OCI-LY3 (cell line): ENCODE data around the gene FRMD8.

ENCODE experiments used
- H2AFZ ChIP-seq: fragments of 200-600, 300-600 bp; shearing (Covaris generic); 2 replicates; pipeline ENCODE4 v1.6.0; 2014; ENCODE audit warnings: antibody characterized with exemption, low read depth, low read length
- H3K27ac ChIP-seq: fragments of 200-600, 300-600 bp; sonication (generic); 2 replicates; pipeline ENCODE4 v1.5.1; 2014; ENCODE audit warnings: mild to moderate bottlenecking, low read length, moderate library complexity, mixed read lengths
- H3K27me3 ChIP-seq: fragments of 200-600, 300-600 bp; sonication (generic); 2 replicates; pipeline ENCODE4 v1.6.1; 2014; ENCODE audit warnings: low read depth, low read length, mixed read lengths
- H3K36me3 ChIP-seq: fragments of 200-600, 300-600 bp; sonication (generic); replicated peaks from 2 replicates; pipeline ENCODE3; 2014; ENCODE audit warnings: low read depth, low read length, mixed read lengths
- H3K4me1 ChIP-seq: fragments of 300-600, 200-600 bp; sonication (generic); 2 replicates; pipeline ENCODE4 v1.6.1; 2014; ENCODE audit warnings: low read length, mixed read lengths
- H3K4me2 ChIP-seq: fragments of 200-600, 300-600 bp; sonication (generic); 2 replicates; pipeline ENCODE4 v1.6.1; 2014; ENCODE audit warnings: low read length, mixed read lengths
- H3K4me3 ChIP-seq: fragments of 300-600, 200-600 bp; sonication (generic); 2 replicates; pipeline ENCODE4 v1.5.1; 2014; ENCODE audit warnings: antibody characterized with exemption, mild to moderate bottlenecking, low read length, moderate library complexity
- H3K79me2 ChIP-seq: fragments of 300-600, 200-600 bp; shearing (Covaris generic); 2 replicates; pipeline ENCODE4 v1.6.1; 2014; ENCODE audit warnings: mild to moderate bottlenecking, low read length, mixed read lengths
- H3K9ac ChIP-seq: fragments of 300-600, 200-600 bp; shearing (Covaris generic); 2 replicates; pipeline ENCODE4 v1.6.0; 2014; ENCODE audit warnings: mild to moderate bottlenecking, low read length, moderate library complexity
- H3K9me3 ChIP-seq: fragments of 200-600, 300-600 bp; shearing (Covaris generic); 2 replicates; pipeline ENCODE4 v1.6.1; 2014; ENCODE audit warnings: low read length, mixed read lengths; ENCODE audit not compliant: insufficient read depth
- H4K20me1 ChIP-seq: fragments of 200-600, 300-600 bp; sonication (generic); 2 replicates; pipeline ENCODE4 v1.6.1; 2016; ENCODE audit warnings: low read length, mixed read lengths; ENCODE audit not compliant: insufficient read depth
- EZH2phosphoT487 ChIP-seq: fragments of 200-600 bp; shearing (Covaris generic); IDR thresholded peaks from 2 replicates; pipeline ENCODE4 v1.6.1; 2018; ENCODE audit warnings: antibody characterized with exemption, mixed run types, low read depth
- TF ChIP-seq, protein P1 (sequence below): fragments of 200-600, 300-600 bp; sonication (generic); IDR thresholded peaks from 2 replicates; pipeline ENCODE4 v1.5.1; 2014; ENCODE audit warnings: antibody characterized with exemption, low read length, low read depth

The FRMD8 gene

GRCh38 chr11:65436412-65437032 is 50.1 kb downstream of the FRMD8 start:
- H3K4me3 ChIP-seq, result no peak overlapping the region
- H3K4me1 ChIP-seq, result peaks cover 35% of the 10 kb centered on the region
- peaks cover 52% of the 10 kb centered on the region for H3K79me2 ChIP-seq
- H3K27ac ChIP-seq, result no peak overlapping the region
- peaks cover 77% of the 10 kb centered on the region for H3K36me3 ChIP-seq
- H3K4me2 ChIP-seq, result no peak overlapping the region
- TF ChIP-seq, protein P1, sequence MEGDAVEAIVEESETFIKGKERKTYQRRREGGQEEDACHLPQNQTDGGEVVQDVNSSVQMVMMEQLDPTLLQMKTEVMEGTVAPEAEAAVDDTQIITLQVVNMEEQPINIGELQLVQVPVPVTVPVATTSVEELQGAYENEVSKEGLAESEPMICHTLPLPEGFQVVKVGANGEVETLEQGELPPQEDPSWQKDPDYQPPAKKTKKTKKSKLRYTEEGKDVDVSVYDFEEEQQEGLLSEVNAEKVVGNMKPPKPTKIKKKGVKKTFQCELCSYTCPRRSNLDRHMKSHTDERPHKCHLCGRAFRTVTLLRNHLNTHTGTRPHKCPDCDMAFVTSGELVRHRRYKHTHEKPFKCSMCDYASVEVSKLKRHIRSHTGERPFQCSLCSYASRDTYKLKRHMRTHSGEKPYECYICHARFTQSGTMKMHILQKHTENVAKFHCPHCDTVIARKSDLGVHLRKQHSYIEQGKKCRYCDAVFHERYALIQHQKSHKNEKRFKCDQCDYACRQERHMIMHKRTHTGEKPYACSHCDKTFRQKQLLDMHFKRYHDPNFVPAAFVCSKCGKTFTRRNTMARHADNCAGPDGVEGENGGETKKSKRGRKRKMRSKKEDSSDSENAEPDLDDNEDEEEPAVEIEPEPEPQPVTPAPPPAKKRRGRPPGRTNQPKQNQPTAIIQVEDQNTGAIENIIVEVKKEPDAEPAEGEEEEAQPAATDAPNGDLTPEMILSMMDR, result no peak
- TF ChIP-seq EZH2phosphoT487, result no peak
- no peaks in the 10 kb centered on the region for H3K27me3 ChIP-seq
- H4K20me1 ChIP-seq, result peaks cover 94% of the 10 kb centered on the region
- H3K9me3 ChIP-seq, result no peaks in the 10 kb centered on the region
- no peak overlapping the region for H3K9ac ChIP-seq
- H2AFZ ChIP-seq, result no peak overlapping the region

GRCh38 chr11:65437436-65438227 is 51.2 kb downstream of the FRMD8 start:
- Histone ChIP-seq H3K9me3 (no peaks in the 10 kb centered on the region), H3K36me3 (peaks cover 77% of the 10 kb centered on the region), H3K4me2 (no peak overlapping the region), H3K4me3 (no peak overlapping the region), H3K27ac (no peak overlapping the region), H4K20me1 (peaks cover 94% of the 10 kb centered on the region), H3K9ac (no peak overlapping the region), H2AFZ (no peak overlapping the region), H3K79me2 (peaks cover 44% of the 10 kb centered on the region), H3K4me1 (peaks cover 39% of the 10 kb centered on the region), H3K27me3 (no peaks in the 10 kb centered on the region)
- TF ChIP-seq EZH2phosphoT487, result no peak
- TF ChIP-seq, protein P1, result no peak

- no peak overlapping the region for H3K27ac ChIP-seq
- H3K36me3 ChIP-seq, result peaks cover 77% of the 10 kb centered on the region
Measured at GRCh38 chr11:65438257-65439151, 52.1 kb downstream of the FRMD8 start.

More at GRCh38 chr11:65438257-65439151, 52.1 kb downstream of the FRMD8 start:
- no peak overlapping the region for H3K4me2 ChIP-seq
- H3K27me3 ChIP-seq, result no peaks in the 10 kb centered on the region
- TF ChIP-seq EZH2phosphoT487, result no peak
- TF ChIP-seq, protein P1, result no peak
- no peak overlapping the region for H3K9ac ChIP-seq
- no peak overlapping the region for H3K4me3 ChIP-seq
- peaks cover 48% of the 10 kb centered on the region for H3K4me1 ChIP-seq
- H2AFZ ChIP-seq, result no peak overlapping the region
- H3K9me3 ChIP-seq, result no peaks in the 10 kb centered on the region
- H3K79me2 ChIP-seq, result peaks cover 37% of the 10 kb centered on the region
- peaks cover 95% of the 10 kb centered on the region for H4K20me1 ChIP-seq
